K562 (cell line): ENCODE results near the gene TUBB4B. TPM values are rescaled to one million over a fixed set of nuclear protein-coding genes. Genes with fewer than 3 reads are reported as not detected.
A peak's percentile ranks its signal among the peaks of the same experiment; 100 is the strongest.

Experiments
- ARID1B ChIP-seq: fragments of 450-650 bp; IDR thresholded peaks from 2 replicates; pipeline ENCODE4 v1.6.1; 2016; ENCODE audit warnings: antibody characterized with exemption, mild to moderate bottlenecking, inconsistent platforms
- BDP1 ChIP-seq: IDR thresholded peaks from 3 replicates; pipeline ENCODE4 v1.6.1; 2011; ENCODE audit not compliant: insufficient read length, insufficient read depth
- DIDO1 ChIP-seq: fragments of 450-650 bp; IDR thresholded peaks from 2 replicates; pipeline ENCODE4 v1.6.1; 2016; ENCODE audit warnings: low read depth, missing biosample characterization, missing genetic modification characterization
- ELF2 ChIP-seq: fragments of 250-450 bp; sonication (Bioruptor Pico); IDR thresholded peaks from 2 replicates; pipeline ENCODE4 v1.5.0; 2021; ENCODE audit warnings: mild to moderate bottlenecking
- GATAD2A ChIP-seq: fragments of 450-650 bp; IDR thresholded peaks from 2 replicates; pipeline ENCODE4 v1.6.1; 2017
- HDGF ChIP-seq: fragments of 450-650 bp; IDR thresholded peaks from 2 replicates; pipeline ENCODE4 v1.6.1; 2016
- KAT8 ChIP-seq: fragments of 450-650 bp; IDR thresholded peaks from 2 replicates; pipeline ENCODE4 v1.6.1; 2016; ENCODE audit warnings: low read depth, mild to moderate bottlenecking
- MCM7 ChIP-seq, 2 experiments: fragments of 450-650 bp; IDR thresholded peaks; 2 replicates each; pipeline ENCODE4 v1.6.1; 2016 to 2018
- MEIS2 ChIP-seq: fragments of 450-650 bp; IDR thresholded peaks from 2 replicates; pipeline ENCODE4 v1.6.1; 2014; ENCODE audit warnings: mild to moderate bottlenecking; ENCODE audit not compliant: partially characterized antibody
- NR3C1 ChIP-seq: sonication (generic); formaldehyde crosslinking; IDR thresholded peaks from 2 replicates; pipeline ENCODE4 v1.8.1; 2022; ENCODE audit warnings: missing genetic modification reagents
- RBM39 ChIP-seq: fragments of 200-400 bp; formaldehyde crosslinking; optimal IDR thresholded peaks from 2 replicates; pipeline ENCODE3; 2018; ENCODE audit warnings: low read depth, low read length
- RFX5 ChIP-seq: IDR thresholded peaks from 2 replicates; pipeline ENCODE4 v1.6.1; 2011; ENCODE audit warnings: low read depth, mild to moderate bottlenecking, improper control_type of control experiment, low read length
- SIN3A ChIP-seq, 2 experiments: fragments of 150-350 bp in 1 of 2; IDR thresholded peaks; 2 replicates each; pipeline ENCODE4 v1.6.1; 2011 to 2016; ENCODE audit warnings: borderline replicate concordance in 2 of 2, low read depth in 2 of 2, low read length in 2 of 2, mild to moderate bottlenecking in 2 of 2, moderate library complexity in 2 of 2; ENCODE audit not compliant: control insufficient read depth in 1 of 2
- SRSF3 ChIP-seq: fragments of 200-400 bp; formaldehyde crosslinking; IDR thresholded peaks from 2 replicates; pipeline ENCODE4 v1.6.1; 2016; ENCODE audit warnings: mild to moderate bottlenecking, low read length, moderate library complexity; ENCODE audit not compliant: insufficient read depth
- WHSC1 ChIP-seq: IDR thresholded peaks from one replicate; pipeline ENCODE4 v1.6.1; 2012; ENCODE audit warnings: low read length, control low read depth, inconsistent platforms
- ZBTB7A ChIP-seq: IDR thresholded peaks from 2 replicates; pipeline ENCODE4 v1.6.1; 2011; ENCODE audit warnings: low read depth, mild to moderate bottlenecking, low read length, moderate library complexity, borderline replicate concordance; ENCODE audit not compliant: control insufficient read depth
- ZNF12 ChIP-seq: sonication (generic); formaldehyde crosslinking; IDR thresholded peaks from 2 replicates; pipeline ENCODE4 v1.4.0; 2020; ENCODE audit warnings: mild to moderate bottlenecking, missing genetic modification reagents
- ZNF140 ChIP-seq: fragments of 250-450 bp; sonication (Bioruptor Pico); IDR thresholded peaks from 2 replicates; pipeline ENCODE4 v1.8.0; 2021; ENCODE audit warnings: moderate library complexity, mild to moderate bottlenecking, inconsistent platforms
- ZNF436 ChIP-seq: fragments of 250-450, 450-650 bp; sonication (Bioruptor Pico); formaldehyde crosslinking; IDR thresholded peaks from 2 replicates; pipeline ENCODE4 v1.7.0; 2020; ENCODE audit warnings: mild to moderate bottlenecking
- ZNF589 ChIP-seq: fragments of 200-800 bp; sonication (Bioruptor generic); IDR thresholded peaks from 2 replicates; pipeline ENCODE4 v1.6.1; 2016; ENCODE audit warnings: low read depth, missing genetic modification characterization, missing compliant biosample characterization
- polyA plus RNA-seq, 8 experiments: library from polyadenylated mRNA; depleted of rRNA in 4 of 8; stranded (reverse) in 5 of 8; unstranded in 3 of 8; fragments of >200 nt; fragmentation: Nextera tagmentation in 2 of 8; fragmentation: Illumina TruSeq in 1 of 8; extraction: Ambion mirVana in 2 of 8; extraction: Trizol in 1 of 8; gene quantifications; 2 replicates each; pipeline versions ENCODE4 v1.2.1 to v1.2.3, GENCODE V29; 2011 to 2014; ENCODE audit warnings: inconsistent platforms in 1 of 8, missing spikeins in 1 of 8
- total RNA-seq, 7 experiments: library from RNA; depleted of rRNA in 6 of 7; stranded (reverse); fragments of >200 nt in 6 of 7; fragmentation: Illumina TruSeq in 2 of 7; extraction: Trizol in 2 of 7; gene quantifications; 2 replicates each; pipeline versions ENCODE4 v1.2.1 to v1.2.3, GENCODE V29; 2011 to 2021; ENCODE audit warnings: low replicate concordance in 1 of 7
- TF ChIP-seq, protein P1 (sequence below), 2 experiments: fragments of 450-650 bp in 1 of 2; sonication (generic) in 1 of 2; formaldehyde crosslinking in 1 of 2; IDR thresholded peaks in 1 of 2; conservative IDR thresholded peaks in 1 of 2; 2 replicates each; pipeline versions ENCODE4 v1.6.1 to v1.8.1; 2016 to 2023; ENCODE audit warnings: mild to moderate bottlenecking in 2 of 2, moderate library complexity in 2 of 2, inconsistent platforms in 1 of 2, missing genetic modification reagents in 1 of 2
- TF ChIP-seq, protein P2 (sequence below): IDR thresholded peaks from 2 replicates; pipeline ENCODE4 v1.6.1; 2014; ENCODE audit warnings: antibody characterized with exemption
- TF ChIP-seq, protein P3 (sequence below): sonication (generic); formaldehyde crosslinking; IDR thresholded peaks from 2 replicates; pipeline ENCODE4 v1.8.1; 2022; ENCODE audit warnings: missing genetic modification reagents
- TF ChIP-seq, protein P4 (sequence below): fragments of 250-450 bp; sonication (Bioruptor Pico); IDR thresholded peaks from 2 replicates; pipeline ENCODE4 v1.5.1; 2021; ENCODE audit warnings: mild to moderate bottlenecking

TUBB4B gene
- total and polyA plus RNA-seq, 9 of the 15 experiments (the other 6 are each of a cell fraction or from before 2014, with no cell fraction given) = 24.1 to 443 (median 268) TPM

DNA sequence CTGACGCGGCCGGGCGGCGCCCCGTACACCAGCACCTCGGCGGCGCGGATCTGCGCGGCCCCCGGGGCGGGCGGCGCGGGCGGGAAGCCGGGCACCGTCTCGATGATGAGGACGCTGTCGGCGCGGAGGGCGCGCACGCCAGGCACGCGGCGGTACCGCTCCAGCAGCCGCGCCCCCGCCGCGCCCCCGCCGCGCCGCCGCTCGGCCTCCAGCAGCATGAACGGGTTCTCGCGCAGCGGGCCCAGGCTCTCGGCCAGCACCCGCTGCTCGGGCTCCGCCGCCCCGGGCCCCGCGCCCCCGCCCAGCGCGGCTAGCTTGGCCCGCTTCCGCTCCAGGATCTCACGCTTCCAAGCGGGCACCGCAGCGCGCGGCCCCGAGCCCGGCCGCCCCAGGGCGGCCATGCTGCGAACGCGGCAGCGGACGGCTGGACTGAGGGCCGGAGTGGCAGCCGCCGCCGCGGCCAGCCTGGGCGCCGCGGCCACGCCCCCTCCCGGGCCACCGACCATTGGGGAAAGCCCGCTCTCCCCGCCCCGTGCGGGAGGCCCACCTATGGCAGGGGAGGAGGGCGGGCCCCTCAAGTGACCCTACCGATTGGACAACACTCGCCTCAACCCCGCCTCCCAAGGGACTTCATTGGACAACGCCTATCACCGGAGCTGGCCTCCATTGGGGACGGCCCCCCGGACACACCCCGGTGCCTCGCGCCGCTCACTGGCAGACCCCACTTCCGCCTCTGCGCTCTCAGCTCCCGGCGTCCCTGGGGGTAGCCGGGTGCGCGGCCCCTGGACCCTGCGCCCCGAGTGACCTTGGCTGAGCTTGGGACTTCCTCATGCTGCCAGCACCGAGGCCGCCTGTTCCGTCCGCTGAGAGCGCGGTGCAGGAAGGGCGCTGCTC lies 40.5 kb upstream of the TUBB4B start, which contains the start of gene TPRN (continued):
- TF ChIP-seq, protein P1, sequence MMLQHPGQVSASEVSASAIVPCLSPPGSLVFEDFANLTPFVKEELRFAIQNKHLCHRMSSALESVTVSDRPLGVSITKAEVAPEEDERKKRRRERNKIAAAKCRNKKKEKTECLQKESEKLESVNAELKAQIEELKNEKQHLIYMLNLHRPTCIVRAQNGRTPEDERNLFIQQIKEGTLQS (IDR thresholded peaks at IDR 0.05) = no peak
- TF ChIP-seq, protein P1 (CRISPR knock-in tag; conservative IDR thresholded peaks at IDR 0.05) = no peak
- TF ChIP-seq ARID1B = no peak
- no peak for TF ChIP-seq ZNF140
- TF ChIP-seq KAT8 = no peak
- no peak for TF ChIP-seq WHSC1
- no peak for TF ChIP-seq ZNF12
- TF ChIP-seq ELF2 (CRISPR knock-in tag) = peak; percentile 83; the same call in 1 of the 2 replicates
- no peak for TF ChIP-seq SRSF3
- no peak for TF ChIP-seq MEIS2
- peak in 1 of 2 experiments; percentile 84; a peak in 1 of 4 replicates for TF ChIP-seq SIN3A (IDR thresholded peaks at IDR 0.05; ENCODE audit: borderline replicate concordance in 2 of 2, control insufficient read depth in 1 of 2, low read depth in 2 of 2, low read length in 2 of 2)
- TF ChIP-seq BDP1 = no peak
- TF ChIP-seq HDGF = no peak
- no peak for TF ChIP-seq ZNF436 (CRISPR knock-in tag)
- no peak for TF ChIP-seq DIDO1 (tag)
- TF ChIP-seq, protein P2, sequence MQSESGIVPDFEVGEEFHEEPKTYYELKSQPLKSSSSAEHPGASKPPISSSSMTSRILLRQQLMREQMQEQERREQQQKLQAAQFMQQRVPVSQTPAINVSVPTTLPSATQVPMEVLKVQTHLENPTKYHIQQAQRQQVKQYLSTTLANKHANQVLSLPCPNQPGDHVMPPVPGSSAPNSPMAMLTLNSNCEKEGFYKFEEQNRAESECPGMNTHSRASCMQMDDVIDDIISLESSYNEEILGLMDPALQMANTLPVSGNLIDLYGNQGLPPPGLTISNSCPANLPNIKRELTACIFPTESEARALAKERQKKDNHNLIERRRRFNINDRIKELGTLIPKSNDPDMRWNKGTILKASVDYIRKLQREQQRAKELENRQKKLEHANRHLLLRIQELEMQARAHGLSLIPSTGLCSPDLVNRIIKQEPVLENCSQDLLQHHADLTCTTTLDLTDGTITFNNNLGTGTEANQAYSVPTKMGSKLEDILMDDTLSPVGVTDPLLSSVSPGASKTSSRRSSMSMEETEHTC = no peak
- TF ChIP-seq, protein P3, sequence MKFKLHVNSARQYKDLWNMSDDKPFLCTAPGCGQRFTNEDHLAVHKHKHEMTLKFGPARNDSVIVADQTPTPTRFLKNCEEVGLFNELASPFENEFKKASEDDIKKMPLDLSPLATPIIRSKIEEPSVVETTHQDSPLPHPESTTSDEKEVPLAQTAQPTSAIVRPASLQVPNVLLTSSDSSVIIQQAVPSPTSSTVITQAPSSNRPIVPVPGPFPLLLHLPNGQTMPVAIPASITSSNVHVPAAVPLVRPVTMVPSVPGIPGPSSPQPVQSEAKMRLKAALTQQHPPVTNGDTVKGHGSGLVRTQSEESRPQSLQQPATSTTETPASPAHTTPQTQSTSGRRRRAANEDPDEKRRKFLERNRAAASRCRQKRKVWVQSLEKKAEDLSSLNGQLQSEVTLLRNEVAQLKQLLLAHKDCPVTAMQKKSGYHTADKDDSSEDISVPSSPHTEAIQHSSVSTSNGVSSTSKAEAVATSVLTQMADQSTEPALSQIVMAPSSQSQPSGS (CRISPR knock-in tag) = no peak
- TF ChIP-seq NR3C1 (CRISPR knock-in tag) = no peak
- TF ChIP-seq, protein P4, sequence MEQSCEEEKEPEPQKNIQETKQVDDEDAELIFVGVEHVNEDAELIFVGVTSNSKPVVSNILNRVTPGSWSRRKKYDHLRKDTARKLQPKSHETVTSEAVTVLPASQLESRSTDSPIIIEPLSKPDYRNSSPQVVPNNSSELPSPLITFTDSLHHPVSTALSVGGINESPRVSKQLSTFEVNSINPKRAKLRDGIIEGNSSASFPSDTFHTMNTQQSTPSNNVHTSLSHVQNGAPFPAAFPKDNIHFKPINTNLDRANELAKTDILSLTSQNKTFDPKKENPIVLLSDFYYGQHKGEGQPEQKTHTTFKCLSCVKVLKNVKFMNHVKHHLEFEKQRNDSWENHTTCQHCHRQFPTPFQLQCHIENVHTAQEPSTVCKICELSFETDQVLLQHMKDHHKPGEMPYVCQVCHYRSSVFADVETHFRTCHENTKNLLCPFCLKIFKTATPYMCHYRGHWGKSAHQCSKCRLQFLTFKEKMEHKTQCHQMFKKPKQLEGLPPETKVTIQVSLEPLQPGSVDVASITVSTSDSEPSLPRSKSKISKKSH (CRISPR knock-in tag) = no peak
- peak; percentile 94; the same call in 1 of the 2 replicates for TF ChIP-seq ZBTB7A
- TF ChIP-seq MCM7 (IDR thresholded peaks at IDR 0.05) = no peak
- TF ChIP-seq RBM39 = no peak
- no peak for TF ChIP-seq GATAD2A
- no peak for TF ChIP-seq ZNF589
- TF ChIP-seq RFX5 = no peak
